Panc1 (cell line): Measurements from ENCODE around the gene ACIN1. TPM values are rescaled to one million over a fixed set of nuclear protein-coding genes. Genes with fewer than 3 reads are reported as not detected.

Experiments used
- ATAC-seq: fragments of 200-7000 bp; cut with Tn5 transposase; 2 replicates; pipeline ENCODE4 v1.9.1; 2020; ENCODE audit warnings: mild to moderate bottlenecking, moderate library complexity
- BruUV-seq: library from RNA; stranded (reverse); fragments of 400-500 nt; replicated peaks from 2 replicates; lab custom pipeline; 2021; lab: Mats Ljungman, UMichigan
- CTCF ChIA-PET: fragments of 300-600 bp; sonication (Branson Sonifier 250); formaldehyde crosslinking; loops from one replicate; lab custom pipeline; 2022; ENCODE audit warnings: antibody characterized with exemption; lab: Charles Lee
- POLR2A ChIA-PET: fragments of 300-600 bp; sonication (Branson Sonifier 250); formaldehyde crosslinking; loops from one replicate; lab custom pipeline; 2022; ENCODE audit warnings: antibody characterized with exemption; lab: Charles Lee
- DNase-seq: peaks from one replicate; pipeline ENCODE4 v3.0.0-alpha.2; 2010; ENCODE audit warnings: low read depth, low spot score
- H3K27ac ChIP-seq: 2 replicates; pipeline ENCODE4 v1.5.1; 2011; ENCODE audit warnings: mild to moderate bottlenecking, low read length, inconsistent platforms
- H3K27me3 ChIP-seq: fragments of 200-500 bp; sonication (Bioruptor generic); 2 replicates; pipeline ENCODE4 v1.6.0; 2014; ENCODE audit warnings: low read length, inconsistent platforms; ENCODE audit not compliant: control insufficient read depth, insufficient read depth
- H3K36me3 ChIP-seq: fragments of 200-500 bp; sonication (Bioruptor generic); 2 replicates; pipeline ENCODE4 v1.5.1; 2014; ENCODE audit warnings: inconsistent platforms, mild to moderate bottlenecking, low read length, moderate library complexity; ENCODE audit not compliant: control insufficient read depth, insufficient read depth
- H3K4me1 ChIP-seq: 2 replicates; pipeline ENCODE4 v1.5.1; 2011; ENCODE audit warnings: inconsistent platforms, mild to moderate bottlenecking, low read length, moderate library complexity; ENCODE audit not compliant: control insufficient read depth, insufficient read depth
- H3K4me3 ChIP-seq, 2 experiments: 2 replicates each; pipeline ENCODE4 v1.5.1; 2011 to 2012; ENCODE audit warnings: low read depth in 2 of 2, low read length in 2 of 2, mild to moderate bottlenecking in 2 of 2, inconsistent platforms in 1 of 2, moderate library complexity in 1 of 2
- H3K9me3 ChIP-seq: fragments of 200-500 bp; sonication (Bioruptor generic); 2 replicates; pipeline ENCODE4 v1.5.1; 2014; ENCODE audit warnings: low read depth, mild to moderate bottlenecking, inconsistent platforms, low read length, moderate library complexity; ENCODE audit not compliant: control insufficient read depth, insufficient read depth
- CTCF ChIP-seq: fragments of 450-650 bp; IDR thresholded peaks from 2 replicates; pipeline ENCODE4 v1.5.1; 2017; ENCODE audit warnings: mild to moderate bottlenecking
- POLR2AphosphoS5 ChIP-seq: IDR thresholded peaks from 2 replicates; pipeline ENCODE4 v1.6.1; 2012; ENCODE audit warnings: mild to moderate bottlenecking, low read depth, low read length, moderate library complexity
- REST ChIP-seq, 2 experiments: IDR thresholded peaks; 2 replicates each; pipeline ENCODE4 v1.6.1; 2011 to 2012; ENCODE audit warnings: low read depth in 2 of 2, control low read depth in 1 of 2, low read length in 1 of 2, mild to moderate bottlenecking in 1 of 2, moderate library complexity in 1 of 2; ENCODE audit not compliant: insufficient read depth in 1 of 2
- SIN3A ChIP-seq: IDR thresholded peaks from 2 replicates; pipeline ENCODE4 v1.6.1; 2012; ENCODE audit warnings: low read depth, mild to moderate bottlenecking, low read length, moderate library complexity, borderline replicate concordance; ENCODE audit not compliant: insufficient read depth
- TCF7L2 ChIP-seq: IDR thresholded peaks from 2 replicates; pipeline ENCODE4 v1.6.1; 2011; ENCODE audit warnings: mild to moderate bottlenecking, low read depth, low read length, inconsistent platforms
- in situ Hi-C: cut with HindIII; loops from 2 replicates; pipeline ENCODE4 v1.10.0; 2016; ENCODE audit warnings: low sequenced_read_pairs, low pct_unique_long_range_greater_than_20kb
- intact Hi-C: fragments of 100-400 bp; cut with micrococcal nuclease; formaldehyde crosslinking; loops from one replicate; pipeline ENCODE4 v1.10.0; 2022; ENCODE audit not compliant: unreplicated experiment
- total RNA-seq: library from RNA; stranded (reverse); gene quantifications from one replicate; pipeline ENCODE4 v1.2.1, GENCODE V29; 2021; ENCODE audit not compliant: unreplicated experiment

ACIN1 gene
- total RNA-seq, 1 experiment from 2014 or later, result 162 TPM

- ATAC-seq, result no peak
- intact Hi-C loops (no loop called here), in situ Hi-C loops (no loop called here)
- DNase-seq, result no peak
- Histone ChIP-seq H3K9me3 (no peaks in the 10 kb centered on the region), H3K27me3 (no peaks in the 10 kb centered on the region), H3K4me3 (no peak within 1 kb of the TSS), H3K27ac (no peak within 1 kb of the TSS), H3K36me3 (no peaks in the 10 kb centered on the region), H3K4me1 (no peaks in the 10 kb centered on the region)
- ChIA-PET POLR2A (no interaction called here), CTCF (interaction anchor here (3.2 kb wide), 1 partner anchor 68 kb away, joined by 30 read pairs; no protein-coding TSS in a partner anchor)
- no TSS peak for BruUV-seq
- no peak for TF ChIP-seq CTCF
- TF ChIP-seq SIN3A, result no peak
- TF ChIP-seq REST (IDR thresholded peaks at IDR 0.05; ENCODE audit: insufficient read depth in 1 of 2, low read depth in 2 of 2, low read length in 1 of 2), result no peak
- no peak for TF ChIP-seq TCF7L2
- TF ChIP-seq POLR2AphosphoS5, result no peak
Measured at GRCh38 chr14:23118506-23119362, 23.8 kb upstream of the ACIN1 start, which contains the start of gene CEBPE. CEBPE (minus strand) TSS chr14:23119255; CDS start chr14:23119091, 164 bp downstream.

GRCh38 chr14:23117371-23118020 lies 22.6 kb upstream of the ACIN1 start:
- H3K4me1 ChIP-seq, result no peaks in the 10 kb centered on the region
- DNase-seq, result no peak
- ChIA-PET POLR2A (no interaction called here), CTCF (no interaction called here)
- H3K36me3 ChIP-seq, result no peaks in the 10 kb centered on the region
- no peak overlapping the region for H3K4me3 ChIP-seq
- H3K27ac ChIP-seq, result no peak overlapping the region
- intact Hi-C loops, result no loop called here
- in situ Hi-C loops, result no loop called here
- no TSS peak for BruUV-seq
- TF ChIP-seq TCF7L2 (no peak), SIN3A (no peak), REST (IDR thresholded peaks at IDR 0.05; ENCODE audit: insufficient read depth in 1 of 2, low read depth in 2 of 2, low read length in 1 of 2) (no peak), CTCF (no peak), POLR2AphosphoS5 (no peak)
- no peaks in the 10 kb centered on the region for H3K9me3 ChIP-seq
- ATAC-seq, result no peak
- H3K27me3 ChIP-seq, result no peaks in the 10 kb centered on the region
